Measurements from ENCODE around the gene CLDN6. TPM values are rescaled to one million over a fixed set of nuclear protein-coding genes. Genes with fewer than 3 reads are reported as not detected.

The CLDN6 gene
- total RNA-seq, 2 experiments from 2014 or later = not detected

DNA sequence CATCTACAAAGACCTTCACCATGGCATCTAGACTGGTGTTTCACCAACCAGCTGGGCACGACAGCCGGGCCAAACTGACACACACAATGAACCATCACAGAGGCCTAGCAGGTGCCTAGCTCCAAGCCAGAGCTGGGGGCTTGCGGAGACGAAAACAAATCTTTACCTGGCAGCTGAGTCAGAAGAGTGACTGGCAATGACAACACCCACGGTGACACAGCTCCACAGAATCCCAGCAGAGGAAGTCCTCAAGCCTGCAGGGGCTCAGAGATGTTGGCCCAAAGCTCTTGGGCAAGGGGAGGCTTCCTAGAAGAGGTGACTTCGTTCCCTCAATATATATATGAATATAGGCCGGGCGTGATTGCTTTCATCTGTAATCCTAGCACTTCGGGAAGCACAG is 33.5 kb upstream of the CLDN6 start:
- no peak overlapping the region for H3K4me2 ChIP-seq (ENCODE audit: low read length)
- H2AFZ ChIP-seq (ENCODE audit: low read length) = no peak overlapping the region
- ChIA-PET POLR2A (no interaction called here), CTCF (ENCODE audit: unreplicated experiment) (no interaction called here)
- no peaks in the 10 kb centered on the region for H3K79me2 ChIP-seq (ENCODE audit: insufficient read depth, low read depth, low read length)
- BruUV-seq (replicated peaks) = no TSS peak
- intact Hi-C loops (cut with micrococcal nuclease; ENCODE audit: unreplicated experiment) = no loop called here
- no peaks in the 10 kb centered on the region for H3K36me3 ChIP-seq (ENCODE audit: insufficient read depth, low read length)
- TF ChIP-seq, protein P1, sequence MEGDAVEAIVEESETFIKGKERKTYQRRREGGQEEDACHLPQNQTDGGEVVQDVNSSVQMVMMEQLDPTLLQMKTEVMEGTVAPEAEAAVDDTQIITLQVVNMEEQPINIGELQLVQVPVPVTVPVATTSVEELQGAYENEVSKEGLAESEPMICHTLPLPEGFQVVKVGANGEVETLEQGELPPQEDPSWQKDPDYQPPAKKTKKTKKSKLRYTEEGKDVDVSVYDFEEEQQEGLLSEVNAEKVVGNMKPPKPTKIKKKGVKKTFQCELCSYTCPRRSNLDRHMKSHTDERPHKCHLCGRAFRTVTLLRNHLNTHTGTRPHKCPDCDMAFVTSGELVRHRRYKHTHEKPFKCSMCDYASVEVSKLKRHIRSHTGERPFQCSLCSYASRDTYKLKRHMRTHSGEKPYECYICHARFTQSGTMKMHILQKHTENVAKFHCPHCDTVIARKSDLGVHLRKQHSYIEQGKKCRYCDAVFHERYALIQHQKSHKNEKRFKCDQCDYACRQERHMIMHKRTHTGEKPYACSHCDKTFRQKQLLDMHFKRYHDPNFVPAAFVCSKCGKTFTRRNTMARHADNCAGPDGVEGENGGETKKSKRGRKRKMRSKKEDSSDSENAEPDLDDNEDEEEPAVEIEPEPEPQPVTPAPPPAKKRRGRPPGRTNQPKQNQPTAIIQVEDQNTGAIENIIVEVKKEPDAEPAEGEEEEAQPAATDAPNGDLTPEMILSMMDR (conservative IDR thresholded peaks at IDR 0.05; ENCODE audit: low read length) = no peak
- no peak for TF ChIP-seq EZH2phosphoT487 (IDR thresholded peaks at IDR 0.05; ENCODE audit: borderline replicate concordance, low read depth, low read length)
- no peak for DNase-seq (ENCODE audit: low spot score)
- no peaks in the 10 kb centered on the region for H3K9me2 ChIP-seq (ENCODE audit: insufficient read depth, low read length)
- no peak overlapping the region for H3K4me3 ChIP-seq (ENCODE audit: low read depth, low read length, poor library complexity, severe bottlenecking)
- H3K27ac ChIP-seq (ENCODE audit: low read depth, low read length, poor library complexity, severe bottlenecking) = no peak overlapping the region
- peaks cover 34% of the 10 kb centered on the region for H3K4me1 ChIP-seq (ENCODE audit: insufficient read depth, low read length, poor library complexity, severe bottlenecking)
- no peaks in the 10 kb centered on the region for H4K20me1 ChIP-seq (ENCODE audit: insufficient read depth, low read length)
- H3K9me3 ChIP-seq (ENCODE audit: low read length) = no peaks in the 10 kb centered on the region

DNA sequence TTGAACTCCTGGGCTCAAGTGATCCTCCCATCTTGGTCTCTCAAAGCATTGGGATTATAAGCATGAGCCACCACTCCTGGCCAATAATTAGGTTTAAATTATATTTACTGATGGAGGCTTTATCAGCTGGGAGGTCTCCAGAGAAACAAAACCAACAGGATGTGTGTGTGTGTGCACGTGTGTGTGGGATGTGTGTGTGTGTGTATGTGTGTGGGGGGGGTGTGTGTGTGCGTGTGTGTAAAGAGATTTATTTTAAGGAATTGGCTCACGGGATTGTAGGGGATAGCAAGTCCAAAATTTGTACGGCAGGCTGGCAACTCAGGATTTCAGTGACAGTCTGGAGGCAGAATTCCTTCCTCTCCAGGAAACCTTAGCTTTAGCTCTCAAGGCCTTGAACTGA is 33.0 kb upstream of the CLDN6 start:
- CTCF ChIA-PET (ENCODE audit: unreplicated experiment) = no interaction called here
- Histone ChIP-seq H3K4me3 (ENCODE audit: low read depth, low read length, poor library complexity, severe bottlenecking) (no peak overlapping the region), H3K4me2 (ENCODE audit: low read length) (no peak overlapping the region), H4K20me1 (ENCODE audit: insufficient read depth, low read length) (no peaks in the 10 kb centered on the region), H3K4me1 (ENCODE audit: insufficient read depth, low read length, poor library complexity, severe bottlenecking) (peaks cover 34% of the 10 kb centered on the region), H3K9me3 (ENCODE audit: low read length) (no peaks in the 10 kb centered on the region), H2AFZ (ENCODE audit: low read length) (no peak overlapping the region), H3K27ac (ENCODE audit: low read depth, low read length, poor library complexity, severe bottlenecking) (no peak overlapping the region), H3K79me2 (ENCODE audit: insufficient read depth, low read depth, low read length) (no peaks in the 10 kb centered on the region), H3K36me3 (ENCODE audit: insufficient read depth, low read length) (no peaks in the 10 kb centered on the region), H3K9me2 (ENCODE audit: insufficient read depth, low read length) (no peaks in the 10 kb centered on the region)
- intact Hi-C loops (cut with micrococcal nuclease; ENCODE audit: unreplicated experiment) = no loop called here
- no TSS peak for BruUV-seq (replicated peaks)
- DNase-seq (ENCODE audit: low spot score) = no peak
- POLR2A ChIA-PET = no interaction called here
- TF ChIP-seq, protein P1 (conservative IDR thresholded peaks at IDR 0.05; ENCODE audit: low read length) = no peak
- TF ChIP-seq EZH2phosphoT487 (IDR thresholded peaks at IDR 0.05; ENCODE audit: borderline replicate concordance, low read depth, low read length) = no peak

DNA sequence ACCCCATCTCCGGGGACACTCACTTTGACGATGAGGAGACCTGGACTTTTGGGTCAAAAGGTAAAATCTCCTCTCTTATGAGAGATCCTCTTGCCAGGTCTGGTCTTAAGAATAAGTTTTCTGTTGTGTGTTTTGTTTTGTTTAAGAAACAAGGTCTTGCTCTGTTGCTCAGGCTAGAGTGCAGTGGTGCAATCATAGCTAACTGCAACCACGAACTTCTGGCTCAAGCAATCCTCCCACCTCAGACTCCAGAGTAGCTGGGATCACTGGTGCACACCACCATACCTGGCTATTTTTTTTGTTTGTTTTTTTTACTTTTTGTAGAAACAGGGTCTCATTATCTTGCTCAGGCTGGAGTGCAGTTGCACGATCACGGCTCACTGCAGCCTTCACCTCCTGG is 32.5 kb upstream of the CLDN6 start:
- no peaks in the 10 kb centered on the region for H3K9me3 ChIP-seq (ENCODE audit: low read length)
- H3K4me3 ChIP-seq (ENCODE audit: low read depth, low read length, poor library complexity, severe bottlenecking) = no peak overlapping the region
- no peak overlapping the region for H2AFZ ChIP-seq (ENCODE audit: low read length)
- intact Hi-C loops (cut with micrococcal nuclease; ENCODE audit: unreplicated experiment) = no loop called here
- no TSS peak for BruUV-seq (replicated peaks)
- H3K79me2 ChIP-seq (ENCODE audit: insufficient read depth, low read depth, low read length) = no peaks in the 10 kb centered on the region
- no peak overlapping the region for H3K27ac ChIP-seq (ENCODE audit: low read depth, low read length, poor library complexity, severe bottlenecking)
- POLR2A ChIA-PET = interaction anchor here (1.1 kb wide), 1 partner anchor 19 kb away, joined by 3 read pairs; no protein-coding TSS in a partner anchor
- no peaks in the 10 kb centered on the region for H3K9me2 ChIP-seq (ENCODE audit: insufficient read depth, low read length)
- CTCF ChIA-PET (ENCODE audit: unreplicated experiment) = no interaction called here
- no peak for TF ChIP-seq EZH2phosphoT487 (IDR thresholded peaks at IDR 0.05; ENCODE audit: borderline replicate concordance, low read depth, low read length)
- TF ChIP-seq, protein P1 (conservative IDR thresholded peaks at IDR 0.05; ENCODE audit: low read length) = no peak
- no peaks in the 10 kb centered on the region for H3K36me3 ChIP-seq (ENCODE audit: insufficient read depth, low read length)
- 0 out of 2 replicates have a peak overlapping the region, but pooled peaks have one; percentile 9 for H3K4me2 ChIP-seq (ENCODE audit: low read length)
- no peaks in the 10 kb centered on the region for H4K20me1 ChIP-seq (ENCODE audit: insufficient read depth, low read length)
- peaks cover 33% of the 10 kb centered on the region for H3K4me1 ChIP-seq (ENCODE audit: insufficient read depth, low read length, poor library complexity, severe bottlenecking)
- DNase-seq (ENCODE audit: low spot score) = no peak
